Measurements from ENCODE around the gene PITPNC1.

DNA sequence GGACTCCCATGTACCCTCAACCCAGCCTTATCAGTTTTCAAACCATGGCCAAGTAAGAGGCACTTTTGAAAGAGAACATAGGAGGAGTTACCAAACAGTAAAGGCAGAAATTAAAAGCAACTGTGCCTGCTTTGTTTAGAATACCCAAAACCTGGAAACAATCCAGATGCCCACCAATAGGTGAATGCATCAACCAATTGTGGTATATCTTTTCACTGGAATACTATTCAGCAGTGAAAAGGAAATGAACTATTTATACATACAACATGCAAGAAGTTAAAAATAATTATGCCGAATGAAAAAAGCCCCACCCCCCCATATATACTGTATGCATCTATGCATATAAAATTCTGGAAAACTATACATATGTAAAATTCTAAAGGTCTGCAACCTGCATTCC, 37.0 kb downstream of the PITPNC1 start:
- TF ChIP-seq POLR2AphosphoS5 (IDR thresholded peaks at IDR 0.05) (no peak), POLR2A (IDR thresholded peaks at IDR 0.05) (no peak)
- TF ChIP-seq, protein P1, sequence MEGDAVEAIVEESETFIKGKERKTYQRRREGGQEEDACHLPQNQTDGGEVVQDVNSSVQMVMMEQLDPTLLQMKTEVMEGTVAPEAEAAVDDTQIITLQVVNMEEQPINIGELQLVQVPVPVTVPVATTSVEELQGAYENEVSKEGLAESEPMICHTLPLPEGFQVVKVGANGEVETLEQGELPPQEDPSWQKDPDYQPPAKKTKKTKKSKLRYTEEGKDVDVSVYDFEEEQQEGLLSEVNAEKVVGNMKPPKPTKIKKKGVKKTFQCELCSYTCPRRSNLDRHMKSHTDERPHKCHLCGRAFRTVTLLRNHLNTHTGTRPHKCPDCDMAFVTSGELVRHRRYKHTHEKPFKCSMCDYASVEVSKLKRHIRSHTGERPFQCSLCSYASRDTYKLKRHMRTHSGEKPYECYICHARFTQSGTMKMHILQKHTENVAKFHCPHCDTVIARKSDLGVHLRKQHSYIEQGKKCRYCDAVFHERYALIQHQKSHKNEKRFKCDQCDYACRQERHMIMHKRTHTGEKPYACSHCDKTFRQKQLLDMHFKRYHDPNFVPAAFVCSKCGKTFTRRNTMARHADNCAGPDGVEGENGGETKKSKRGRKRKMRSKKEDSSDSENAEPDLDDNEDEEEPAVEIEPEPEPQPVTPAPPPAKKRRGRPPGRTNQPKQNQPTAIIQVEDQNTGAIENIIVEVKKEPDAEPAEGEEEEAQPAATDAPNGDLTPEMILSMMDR (IDR thresholded peaks at IDR 0.05) = no peak
